SK-N-SH treated with all-trans-retinoic acid at 6 μM for 48 hours (cell line): ENCODE results near the gene ZNF333.

Experiments used
- ATAC-seq: fragments of 200-7000 bp; cut with Tn5 transposase; 3 replicates; pipeline ENCODE4 v1.9.1; 2020; ENCODE audit warnings: mild to moderate bottlenecking, moderate library complexity
- ARNTL ChIP-seq: fragments of 450-650 bp; formaldehyde crosslinking; IDR thresholded peaks from 2 replicates; pipeline ENCODE4 v1.5.0; 2020; ENCODE audit warnings: low read depth, mild to moderate bottlenecking, moderate library complexity, borderline replicate concordance
- BACH2 ChIP-seq: fragments of 250-450 bp; sonication (Bioruptor Pico); IDR thresholded peaks from 2 replicates; pipeline ENCODE4 v1.9.0; 2021; ENCODE audit warnings: mild to moderate bottlenecking, borderline replicate concordance
- CREB5 ChIP-seq: fragments of 250-450 bp; sonication (Bioruptor Pico); IDR thresholded peaks from 2 replicates; pipeline ENCODE4 v1.5.1; 2020; ENCODE audit warnings: low read depth, mild to moderate bottlenecking, moderate library complexity
- CSDC2 ChIP-seq: fragments of 250-450 bp; sonication (Bioruptor Pico); IDR thresholded peaks from 2 replicates; pipeline ENCODE4 v1.5.0; 2020; ENCODE audit warnings: mild to moderate bottlenecking, moderate library complexity
- CSRNP3 ChIP-seq: fragments of 250-450 bp; sonication (Bioruptor Pico); IDR thresholded peaks from 2 replicates; pipeline ENCODE4 v1.5.1; 2021; ENCODE audit warnings: mild to moderate bottlenecking, moderate library complexity
- GLIS3 ChIP-seq: fragments of 250-450 bp; sonication (Bioruptor Pico); IDR thresholded peaks from 2 replicates; pipeline ENCODE4 v1.5.0; 2020; ENCODE audit warnings: mild to moderate bottlenecking, moderate library complexity
- ISL1 ChIP-seq: fragments of 250-450 bp; sonication (Bioruptor Pico); IDR thresholded peaks from 2 replicates; pipeline ENCODE4 v2.1.2; 2022; ENCODE audit warnings: mild to moderate bottlenecking, moderate library complexity
- OSR1 ChIP-seq: fragments of 250-450 bp; sonication (Bioruptor Pico); IDR thresholded peaks from 2 replicates; pipeline ENCODE4 v1.8.0; 2022; ENCODE audit warnings: moderate library complexity, mild to moderate bottlenecking, inconsistent platforms
- PATZ1 ChIP-seq: fragments of 250-450 bp; sonication (Bioruptor Pico); IDR thresholded peaks from 2 replicates; pipeline ENCODE4 v1.8.0; 2020; ENCODE audit warnings: mild to moderate bottlenecking, moderate library complexity, borderline replicate concordance
- PPARA ChIP-seq: fragments of 250-450 bp; sonication (Bioruptor Pico); IDR thresholded peaks from 2 replicates; pipeline ENCODE4 v1.5.0; 2020; ENCODE audit warnings: mild to moderate bottlenecking, borderline replicate concordance
- RARB ChIP-seq: fragments of 250-450 bp; sonication (Bioruptor Pico); IDR thresholded peaks from 2 replicates; pipeline ENCODE4 v1.8.0; 2021; ENCODE audit warnings: mild to moderate bottlenecking, moderate library complexity
- SNAI2 ChIP-seq: fragments of 250-450 bp; sonication (Bioruptor Pico); IDR thresholded peaks from 2 replicates; pipeline ENCODE4 v1.5.0; 2020; ENCODE audit warnings: mild to moderate bottlenecking, moderate library complexity
- TCF4 ChIP-seq: fragments of 250-450 bp; sonication (Bioruptor Pico); IDR thresholded peaks from 2 replicates; pipeline ENCODE4 v1.8.0; 2021; ENCODE audit warnings: mild to moderate bottlenecking, moderate library complexity, borderline replicate concordance
- TSHZ2 ChIP-seq: fragments of 250-450 bp; sonication (Bioruptor Pico); IDR thresholded peaks from 2 replicates; pipeline ENCODE4 v1.5.0; 2020; ENCODE audit warnings: mild to moderate bottlenecking, moderate library complexity
- ZC3H10 ChIP-seq: fragments of 250-450 bp; sonication (Bioruptor Pico); IDR thresholded peaks from 2 replicates; pipeline ENCODE4 v1.5.1; 2021; ENCODE audit warnings: mild to moderate bottlenecking, moderate library complexity
- ZFP3 ChIP-seq: fragments of 250-450 bp; sonication (Bioruptor Pico); IDR thresholded peaks from 2 replicates; pipeline ENCODE4 v1.5.0; 2020; ENCODE audit warnings: mild to moderate bottlenecking, moderate library complexity
- ZFP30 ChIP-seq: fragments of 450-650 bp; formaldehyde crosslinking; IDR thresholded peaks from 2 replicates; pipeline ENCODE4 v1.5.0; 2022; ENCODE audit warnings: mild to moderate bottlenecking, moderate library complexity
- ZNF565 ChIP-seq: fragments of 450-650 bp; formaldehyde crosslinking; conservative IDR thresholded peaks from 2 replicates; pipeline ENCODE4 v1.5.0; 2020; ENCODE audit warnings: low read depth, mild to moderate bottlenecking, moderate library complexity
- ZNF70 ChIP-seq: fragments of 450-650 bp; formaldehyde crosslinking; IDR thresholded peaks from 2 replicates; pipeline ENCODE4 v1.5.0; 2020; ENCODE audit warnings: mild to moderate bottlenecking, moderate library complexity
- ZNF8 ChIP-seq: fragments of 450-650 bp; formaldehyde crosslinking; IDR thresholded peaks from 2 replicates; pipeline ENCODE4 v1.5.0; 2020; ENCODE audit warnings: mild to moderate bottlenecking, moderate library complexity

Gene ZNF333

GRCh38 chr19:14673088-14673487 lies 16.8 kb upstream of the ZNF333 start:
- TF ChIP-seq ZNF565 (CRISPR knock-in tag) (no peak), BACH2 (CRISPR knock-in tag) (no peak), GLIS3 (CRISPR knock-in tag) (no peak), ZFP30 (CRISPR knock-in tag) (no peak), ISL1 (CRISPR knock-in tag) (no peak), CSRNP3 (CRISPR knock-in tag) (no peak), ZFP3 (CRISPR knock-in tag) (no peak), PATZ1 (no peak)
- no peak for ATAC-seq

GRCh38 chr19:14674764-14675163 lies 15.1 kb upstream of the ZNF333 start, which contains the start of gene ADGRE3:
Gene ADGRE3, minus strand, starts transcription at chr19:14674844. Its CDS starts 74 bp downstream, at chr19:14674770.
- TF ChIP-seq PATZ1 (no peak), ISL1 (CRISPR knock-in tag) (no peak), ZNF8 (CRISPR knock-in tag) (no peak), ZFP30 (CRISPR knock-in tag) (no peak), TCF4 (CRISPR knock-in tag) (no peak), BACH2 (CRISPR knock-in tag) (no peak), RARB (no peak), ZNF565 (CRISPR knock-in tag) (no peak), ARNTL (no peak), CSDC2 (no peak), TSHZ2 (CRISPR knock-in tag) (no peak), SNAI2 (no peak), CREB5 (CRISPR knock-in tag) (no peak)
- TF ChIP-seq, all 23 proteins: peak for 0
- ATAC-seq, result no peak

GRCh38 chr19:14676762-14677161 lies 13.1 kb upstream of the ZNF333 start:
- ATAC-seq, result no peak
- no peak for TF ChIP-seq ZC3H10 (CRISPR knock-in tag)
- TF ChIP-seq ZNF70 (CRISPR knock-in tag), result no peak
- TF ChIP-seq PATZ1, result no peak
- no peak for TF ChIP-seq SNAI2
- no peak for TF ChIP-seq OSR1 (CRISPR knock-in tag)
- TF ChIP-seq ZFP30 (CRISPR knock-in tag), result no peak
- TF ChIP-seq TSHZ2 (CRISPR knock-in tag), result no peak
- no peak for TF ChIP-seq TCF4 (CRISPR knock-in tag)
- TF ChIP-seq BACH2 (CRISPR knock-in tag), result no peak
- no peak for TF ChIP-seq CSRNP3 (CRISPR knock-in tag)
- TF ChIP-seq PPARA, result no peak
- no peak for TF ChIP-seq ISL1 (CRISPR knock-in tag)
- no peak for TF ChIP-seq ARNTL
- TF ChIP-seq ZNF565 (CRISPR knock-in tag), result no peak
- TF ChIP-seq RARB, result no peak
